Stimulated activated CD8-positive, alpha-beta memory T cell treated with anti-CD3 and anti-CD28 coated beads, Interleukin-12 subunit alpha, Interleukin-12 subunit beta, amount 100 ng/mL, for 4 hours (primary cell): ENCODE data around the gene HDGFL2.
"Not testable (repeated sequence)": the region's sequence is repeated elsewhere in the genome, so short reads cannot be mapped to it uniquely, and the experiment has no call there.

ENCODE experiments used
- DNase-seq: peaks from one replicate; pipeline ENCODE4 v3.0.0-alpha.2; 2020; ENCODE audit warnings: low read depth

HDGFL2 gene

GRCh38 chr19:4516939-4517300, 44.8 kb downstream of the HDGFL2 start:
- no peak for DNase-seq

GRCh38 chr19:4517451-4518057, 45.5 kb downstream of the HDGFL2 start:
- DNase-seq, result no peak

GRCh38 chr19:4518345-4519171, 46.5 kb downstream of the HDGFL2 start, which contains the start of gene PLIN4:
Gene PLIN4, minus strand, starts transcription at chr19:4518486. Its CDS starts 214 bp downstream, at chr19:4518272.
- DNase-seq, result no peak

- DNase-seq, result no peak
Observed at GRCh38 chr19:4519172-4519496, 47.0 kb downstream of the HDGFL2 start.

GRCh38 chr19:4519521-4520277, 47.6 kb downstream of the HDGFL2 start:
- no peak for DNase-seq

- DNase-seq, result no peak
Observed at GRCh38 chr19:4521170-4521887, 49.2 kb downstream of the HDGFL2 start.

- DNase-seq, result no peak
Observed at GRCh38 chr19:4521888-4522242, 49.8 kb downstream of the HDGFL2 start.

GRCh38 chr19:4522291-4523002, 50.4 kb downstream of the HDGFL2 start:
- no peak for DNase-seq

GRCh38 chr19:4523306-4524110, 51.4 kb downstream of the HDGFL2 start:
- no peak for DNase-seq

- DNase-seq, result peak; percentile 11
Observed at GRCh38 chr19:4524808-4525562, 52.9 kb downstream of the HDGFL2 start.

- no peak for DNase-seq
Observed at GRCh38 chr19:4525563-4526002, 53.5 kb downstream of the HDGFL2 start.

- not testable (repeated sequence) for DNase-seq
Observed at GRCh38 chr19:4527377-4527776, 55.3 kb downstream of the HDGFL2 start.

GRCh38 chr19:4528843-4529242, 56.7 kb downstream of the HDGFL2 start:
- DNase-seq, result no peak

GRCh38 chr19:4529924-4530522, 57.9 kb downstream of the HDGFL2 start:
- DNase-seq, result no peak

GRCh38 chr19:4531562-4532165, 59.6 kb downstream of the HDGFL2 start:
- DNase-seq, result no peak

GRCh38 chr19:4533334-4533733, 61.2 kb downstream of the HDGFL2 start:
- no peak for DNase-seq

GRCh38 chr19:4533835-4534424, 61.8 kb downstream of the HDGFL2 start:
- no peak for DNase-seq

GRCh38 chr19:4534836-4535658, 63.0 kb downstream of the HDGFL2 start, which contains the start of gene PLIN5:
Gene PLIN5, minus strand, starts transcription at chr19:4535224. Its CDS starts 1,150 bp downstream, at chr19:4534074.
- DNase-seq, result peak; percentile 24
